ENCODE data around the gene SLC25A13.

The SLC25A13 gene

GRCh38 chr7:96122746-96123145 lies 199.2 kb downstream of the SLC25A13 start:
- no peak for TF ChIP-seq CTCF (IDR thresholded peaks at IDR 0.05; ENCODE audit: borderline replicate concordance, insufficient read depth, low read depth, low read length)
- no peak overlapping the region for H3K4me3 ChIP-seq (ENCODE audit: low read depth, low read length)

- no peak overlapping the region for H3K4me3 ChIP-seq (ENCODE audit: low read depth, low read length)
- no peak for TF ChIP-seq CTCF (IDR thresholded peaks at IDR 0.05; ENCODE audit: borderline replicate concordance, insufficient read depth, low read depth, low read length)
Observed at GRCh38 chr7:96121752-96122151, 200.1 kb downstream of the SLC25A13 start.

GRCh38 chr7:96120445-96121225 lies 201.3 kb downstream of the SLC25A13 start:
- H3K4me3 ChIP-seq (ENCODE audit: low read depth, low read length) = no peak overlapping the region

DNA sequence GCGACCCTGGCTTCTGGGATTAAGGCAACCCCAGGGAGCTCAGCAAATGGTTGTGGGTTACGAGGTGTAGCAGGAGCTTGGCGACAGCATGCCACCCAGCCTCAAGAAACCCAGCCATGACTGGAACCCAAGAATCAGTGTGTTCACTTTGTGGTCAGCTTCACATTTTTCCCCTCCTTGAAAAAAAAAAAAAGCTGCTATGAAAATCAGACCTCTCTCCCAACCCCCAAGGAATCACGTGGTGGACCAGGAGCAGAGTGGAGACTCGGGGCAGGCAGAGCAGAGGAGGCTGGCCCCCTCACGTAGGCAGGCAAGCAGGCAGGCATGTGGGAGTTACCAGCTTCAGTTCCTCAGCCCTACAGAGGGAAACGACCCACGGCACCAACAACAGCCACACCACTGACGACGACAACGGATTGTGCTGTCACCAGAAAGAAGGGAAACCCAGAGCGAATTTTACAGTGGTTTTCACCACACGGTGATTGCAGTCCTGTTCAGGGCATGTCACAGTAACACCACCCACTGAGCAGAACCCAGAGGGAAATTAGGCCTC lies 203.4 kb downstream of the SLC25A13 start:
- H3K4me3 ChIP-seq (ENCODE audit: low read depth, low read length) = no peak overlapping the region
- TF ChIP-seq CTCF (IDR thresholded peaks at IDR 0.05; ENCODE audit: borderline replicate concordance, insufficient read depth, low read depth, low read length) = no peak

More at GRCh38 chr7:96120445-96121225, 201.3 kb downstream of the SLC25A13 start:
- no peak for TF ChIP-seq CTCF (IDR thresholded peaks at IDR 0.05; ENCODE audit: borderline replicate concordance, insufficient read depth, low read depth, low read length)

DNA sequence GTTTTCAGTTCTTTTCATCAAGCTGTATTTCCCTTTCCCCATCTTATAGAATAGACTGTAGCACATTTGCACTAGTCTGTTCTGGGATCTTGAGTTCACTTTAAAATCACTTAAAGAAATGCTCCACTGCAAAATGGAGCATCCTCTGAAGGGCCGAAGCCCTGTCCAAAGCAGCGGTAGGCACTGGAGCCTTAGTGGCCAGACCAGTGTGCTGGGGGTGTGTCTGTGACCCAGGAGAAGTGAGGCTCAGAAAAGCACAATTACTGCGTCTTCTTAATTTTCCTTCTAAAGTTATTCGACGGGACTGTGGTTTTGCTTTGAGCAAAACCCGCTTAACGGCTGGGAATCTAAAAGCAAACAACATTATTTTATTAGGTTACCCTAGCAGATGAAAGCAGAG lies 205.7 kb downstream of the SLC25A13 start:
- TF ChIP-seq CTCF (IDR thresholded peaks at IDR 0.05; ENCODE audit: borderline replicate concordance, insufficient read depth, low read depth, low read length) = no peak
- no peak overlapping the region for H3K4me3 ChIP-seq (ENCODE audit: low read depth, low read length)

GRCh38 chr7:96114190-96114589 lies 207.7 kb downstream of the SLC25A13 start:
- TF ChIP-seq CTCF (IDR thresholded peaks at IDR 0.05; ENCODE audit: borderline replicate concordance, insufficient read depth, low read depth, low read length) = no peak

DNA sequence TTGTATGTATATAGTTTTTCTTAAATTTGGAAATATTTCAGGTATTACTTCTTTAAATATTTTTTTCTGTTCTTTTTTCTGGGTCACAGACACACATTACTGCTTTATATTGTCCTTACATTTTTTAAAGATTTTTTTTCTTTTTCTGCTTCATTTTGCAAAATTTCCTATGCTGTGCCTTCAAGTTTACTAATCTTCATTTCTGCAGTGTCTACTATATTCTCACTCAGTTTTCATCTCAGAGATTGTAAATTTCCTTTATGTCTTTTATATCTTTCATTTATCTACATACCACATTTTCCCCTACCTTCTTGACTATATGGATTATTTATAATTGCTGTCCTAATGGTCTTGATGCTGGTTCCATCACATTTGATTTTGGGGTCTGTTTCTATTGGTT lies 210.5 kb downstream of the SLC25A13 start:
- no peak for TF ChIP-seq CTCF (IDR thresholded peaks at IDR 0.05; ENCODE audit: borderline replicate concordance, insufficient read depth, low read depth, low read length)

More at GRCh38 chr7:96114190-96114589, 207.7 kb downstream of the SLC25A13 start:
- no peak overlapping the region for H3K4me3 ChIP-seq (ENCODE audit: low read depth, low read length)

More for the DNA sequence above, 210.5 kb downstream of the SLC25A13 start:
- no peak overlapping the region for H3K4me3 ChIP-seq (ENCODE audit: low read depth, low read length)

All from GM12875 (cell line).